Right renal cortex interstitium (tissue), 3 donors: ENCODE measurements around the gene GASK1A. TPM values are rescaled to one million over a fixed set of nuclear protein-coding genes. Genes with fewer than 3 reads are reported as not detected.

Experiments used
- DNase-seq, 3 donors: peaks; one replicate each; pipeline ENCODE4 v3.0.0-alpha.2; 2013; ENCODE audit warnings: low read depth in 3 of 3, low spot score in 2 of 3
- polyA plus RNA-seq, 3 donors: library from polyadenylated mRNA; unstranded; fragments of 120-200 nt; gene quantifications; one replicate each; pipeline ENCODE4 v1.2.1, GENCODE V29; 2013; ENCODE audit not compliant: insufficient read length in 3 of 3

The GASK1A gene
- polyA plus RNA-seq, 3 donors, result 3.1 to 4.0 (median 3.6) TPM

DNA sequence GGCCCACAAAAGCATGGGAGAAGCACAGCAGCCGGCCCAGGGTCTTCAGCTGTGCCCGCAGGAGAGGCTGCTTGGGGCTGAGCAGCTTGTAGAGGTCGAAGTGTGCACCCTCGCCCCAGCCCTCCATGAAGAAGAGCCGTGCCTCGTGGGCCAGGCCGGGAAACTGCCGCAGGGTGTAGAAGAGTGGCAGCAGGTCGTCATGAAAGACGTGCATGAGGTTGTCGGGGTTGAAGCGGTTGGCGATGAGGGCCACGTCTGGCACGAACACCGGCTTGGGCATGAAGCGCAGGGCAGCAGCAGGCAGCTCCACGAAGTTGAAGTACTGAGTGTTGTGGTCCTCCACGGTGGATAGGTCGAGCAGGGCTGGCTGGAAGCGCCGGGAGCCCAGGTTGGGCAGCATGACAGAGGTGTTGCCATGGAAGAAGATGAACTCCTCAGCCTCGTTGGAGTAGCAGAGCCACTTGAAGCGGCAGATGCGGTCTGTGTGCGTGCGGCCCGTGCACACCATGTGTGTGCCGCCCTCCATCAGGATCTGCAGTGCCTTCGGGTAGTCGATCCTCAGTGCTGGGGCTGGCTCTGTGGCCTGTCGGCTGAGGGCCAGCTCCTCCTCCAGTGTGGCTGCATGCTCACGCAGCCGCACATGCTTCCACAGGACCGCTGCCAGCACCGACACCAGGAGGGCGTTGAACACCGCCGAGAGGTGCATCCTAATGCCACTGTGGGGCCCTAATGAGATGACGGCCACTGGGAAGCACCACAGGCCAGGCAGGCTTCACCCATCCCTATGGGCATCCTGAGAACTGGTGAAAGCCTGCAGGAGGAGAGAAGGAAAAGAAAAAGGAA lies 101.8 kb downstream of the GASK1A start:
- DNase-seq, result no peak

DNA sequence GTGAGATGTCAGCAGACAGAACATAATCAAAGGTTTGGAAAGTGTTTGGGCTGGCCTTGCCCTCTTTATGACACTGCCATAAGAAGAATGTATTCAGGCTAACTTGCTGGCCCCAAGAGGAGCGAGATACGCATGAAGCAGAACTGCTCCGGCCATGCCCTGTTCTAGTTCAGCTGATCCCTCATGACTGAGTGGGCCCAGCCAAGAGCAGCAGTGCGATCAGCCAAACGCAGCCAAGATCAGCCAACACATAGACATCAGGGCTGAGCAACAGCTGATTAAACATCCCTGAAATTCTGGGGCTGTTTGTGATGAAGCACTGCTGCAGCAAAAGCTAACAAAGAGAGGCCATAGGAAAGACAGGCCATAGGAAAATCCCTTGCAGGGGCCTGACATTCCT lies 102.7 kb downstream of the GASK1A start:
- DNase-seq, result no peak

DNA sequence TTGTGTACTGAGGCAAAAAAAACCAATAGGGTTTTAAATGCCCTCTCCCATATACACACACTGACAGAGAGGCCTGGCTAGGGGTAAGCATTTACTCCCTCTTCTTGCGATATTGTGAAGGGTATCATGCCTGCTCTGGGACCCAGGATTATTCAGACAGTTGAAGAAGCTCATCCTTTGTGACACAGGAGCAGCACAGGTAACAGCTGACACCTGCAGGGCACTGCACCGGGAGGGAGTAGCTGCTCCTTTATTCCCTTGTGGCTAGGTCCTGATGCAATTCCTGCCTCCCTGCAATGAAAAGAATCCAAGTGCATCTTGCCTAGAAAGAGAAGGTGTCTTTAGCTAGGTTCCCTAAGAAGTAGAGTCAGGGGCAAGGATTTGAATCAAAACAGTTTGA lies 103.3 kb downstream of the GASK1A start:
- DNase-seq, result no peak

DNA sequence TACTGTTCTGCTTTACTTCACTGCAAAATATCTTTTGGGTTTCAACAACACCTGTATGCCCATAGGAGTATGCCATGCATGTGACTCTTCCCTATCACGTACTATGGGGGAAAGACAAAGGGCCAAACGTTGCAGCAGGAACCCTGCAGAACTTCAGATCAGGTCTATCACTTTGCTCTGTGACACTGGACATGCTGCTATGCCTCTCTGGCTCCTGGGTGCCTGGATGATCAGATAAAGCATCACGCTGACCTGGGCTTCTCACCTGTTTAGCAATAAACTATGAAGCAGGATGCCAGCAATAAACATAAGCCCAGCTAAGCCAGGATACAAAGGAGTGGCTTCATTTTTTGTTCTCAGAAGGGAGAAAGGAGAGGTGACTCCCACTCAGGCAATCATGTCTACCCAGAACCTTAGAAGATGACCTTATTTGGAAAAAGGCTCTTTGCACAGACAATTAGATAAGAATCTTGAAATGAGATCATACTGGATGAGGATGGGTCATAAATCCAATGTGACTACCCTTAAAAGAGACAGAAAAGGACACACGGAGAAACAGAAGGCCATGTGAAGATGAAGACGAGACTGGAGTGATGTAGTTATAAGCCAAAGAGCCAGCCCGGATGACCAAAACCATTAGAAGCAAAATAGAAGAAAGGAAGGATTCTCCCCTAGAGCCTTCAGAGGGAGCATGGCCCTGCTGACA lies 107.5 kb downstream of the GASK1A start:
- DNase-seq, result no peak

DNA sequence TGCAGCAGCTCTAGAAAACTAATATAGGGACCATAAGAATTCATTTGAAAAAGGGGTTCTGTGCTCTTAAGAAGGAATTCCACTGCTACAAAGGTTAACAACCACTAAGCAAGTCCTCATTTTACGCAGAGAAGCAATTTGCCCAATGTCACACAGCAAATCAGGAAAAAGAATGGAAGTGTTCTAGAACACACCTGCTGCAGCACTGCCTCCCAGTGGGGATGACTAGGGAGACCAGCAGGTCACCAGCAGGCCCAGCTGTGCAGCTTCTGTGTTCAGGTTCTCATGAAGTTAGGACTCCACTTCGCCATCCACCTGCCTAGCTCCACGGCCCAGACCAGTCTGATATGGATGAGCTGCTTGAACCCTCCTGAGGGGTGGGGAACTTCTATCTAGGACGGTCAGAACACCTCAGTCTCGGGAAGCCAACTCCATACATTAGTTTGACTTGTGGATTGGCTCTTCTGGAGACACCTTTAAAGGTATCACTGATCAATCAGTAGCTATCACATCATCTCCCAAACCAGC lies 108.2 kb downstream of the GASK1A start:
- no peak for DNase-seq

DNA sequence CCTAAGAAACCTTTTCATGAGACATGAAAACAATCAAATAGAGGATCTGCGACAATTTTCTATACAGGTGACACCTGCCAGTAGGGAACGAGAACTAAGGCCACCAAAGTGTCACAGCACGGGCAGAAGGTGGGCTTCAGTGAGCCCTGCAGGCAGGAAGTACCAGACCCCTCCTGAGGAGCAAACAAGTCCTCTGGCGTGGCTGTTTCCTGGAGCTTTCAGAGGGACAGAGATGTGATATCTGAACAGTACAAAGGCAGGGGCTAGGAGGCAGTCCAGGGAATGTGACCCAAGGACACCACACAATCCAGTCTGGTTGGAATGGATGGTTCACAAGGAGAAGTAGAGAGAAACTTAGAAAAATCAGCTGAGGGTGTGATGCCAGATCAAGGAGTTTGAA lies 110.0 kb downstream of the GASK1A start:
- DNase-seq, result no peak

DNA sequence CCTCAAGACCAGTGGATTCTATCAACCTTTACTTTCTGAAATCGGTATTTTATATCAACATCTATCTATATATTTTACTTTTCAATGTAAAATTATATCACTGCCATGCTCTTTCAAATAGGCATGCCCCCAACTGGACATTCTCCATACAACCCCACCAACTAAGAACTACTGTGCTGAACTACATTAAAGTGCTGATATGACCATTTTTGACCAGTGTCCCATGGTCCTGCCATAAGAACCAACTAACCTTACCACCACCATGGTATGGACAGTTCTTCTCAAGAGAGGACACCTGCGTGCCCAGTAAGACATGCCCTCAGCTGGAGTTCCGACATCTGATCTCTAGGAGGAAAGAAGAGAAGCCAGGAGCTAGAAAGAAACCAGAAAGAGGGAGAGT lies 111.1 kb downstream of the GASK1A start:
- no peak for DNase-seq

DNA sequence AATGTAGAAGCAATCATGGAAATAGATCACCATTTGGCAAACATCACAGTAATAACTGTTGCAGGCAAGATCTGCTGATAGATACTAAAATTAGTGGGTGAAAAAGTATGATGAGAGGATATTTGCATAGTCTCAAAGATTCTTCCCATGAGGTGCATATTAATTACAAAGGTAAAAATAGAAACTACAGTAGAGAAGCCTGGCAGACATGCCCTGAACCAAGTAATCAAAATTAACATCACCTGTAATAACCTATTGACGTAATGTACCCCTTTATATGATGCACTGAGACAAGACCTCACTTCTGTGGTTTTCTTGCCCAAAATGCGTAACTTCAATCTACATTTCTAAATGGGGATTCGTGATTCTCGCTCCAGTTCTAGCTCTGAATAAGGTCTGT lies 112.4 kb downstream of the GASK1A start:
- DNase-seq, result no peak

DNA sequence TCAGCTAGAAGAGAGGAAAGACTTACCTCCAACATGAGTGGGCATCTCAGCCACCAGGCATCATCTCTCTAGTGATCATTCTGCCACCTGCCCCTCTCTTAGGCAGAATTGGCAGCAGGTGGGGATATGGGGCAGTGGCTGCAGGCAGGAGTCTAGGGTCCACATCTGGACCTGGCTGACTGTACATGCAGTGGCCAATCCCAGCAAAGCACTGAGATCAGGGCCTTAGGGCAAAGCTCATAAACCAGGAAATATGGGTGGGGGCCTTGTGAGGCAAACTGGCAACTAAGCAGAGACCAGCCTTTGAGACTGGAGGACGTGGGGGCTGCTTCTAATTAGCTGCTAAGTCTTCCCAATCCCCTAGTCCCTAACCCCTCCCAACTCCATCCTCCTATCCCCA lies 113.9 kb downstream of the GASK1A start:
- DNase-seq, result no peak

DNA sequence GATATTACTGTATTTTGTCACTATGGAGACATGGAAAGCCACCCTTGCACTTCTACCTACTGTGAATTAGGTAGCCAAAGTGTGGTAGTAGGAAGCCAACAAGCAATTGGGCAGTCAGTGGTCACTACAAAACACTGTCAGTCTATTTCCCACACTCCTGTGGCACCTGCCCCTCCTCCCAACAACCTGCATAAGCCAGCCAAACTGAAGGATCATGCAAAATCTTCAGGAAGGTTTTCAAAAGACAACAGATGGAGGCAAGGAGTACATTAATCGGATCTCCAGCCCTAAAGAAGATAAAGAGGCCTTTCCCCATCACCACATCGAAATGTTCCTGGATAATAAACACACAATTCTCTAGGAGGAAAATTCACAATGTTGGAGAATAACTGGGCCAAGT lies 114.9 kb downstream of the GASK1A start:
- DNase-seq, result no peak

DNA sequence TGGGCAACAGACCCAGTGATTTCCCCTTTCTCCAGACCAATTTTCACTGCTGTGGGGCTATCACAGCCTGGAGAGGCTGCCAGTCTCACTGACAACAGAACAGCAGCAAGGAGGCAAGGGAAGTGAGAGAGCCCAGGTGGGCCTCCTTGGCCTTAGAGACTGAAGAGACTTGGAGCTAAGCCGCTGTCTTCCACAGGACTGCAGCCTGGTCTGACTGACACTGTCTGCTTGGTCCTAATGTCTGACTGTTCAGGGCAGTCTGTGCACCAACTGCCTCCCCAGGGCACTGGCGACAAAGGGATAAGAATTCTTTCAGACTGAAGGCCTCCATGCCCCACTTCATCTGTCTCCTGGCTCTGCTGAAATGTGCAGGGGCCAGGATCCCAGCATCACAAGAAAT lies 115.3 kb downstream of the GASK1A start:
- DNase-seq, result no peak

DNA sequence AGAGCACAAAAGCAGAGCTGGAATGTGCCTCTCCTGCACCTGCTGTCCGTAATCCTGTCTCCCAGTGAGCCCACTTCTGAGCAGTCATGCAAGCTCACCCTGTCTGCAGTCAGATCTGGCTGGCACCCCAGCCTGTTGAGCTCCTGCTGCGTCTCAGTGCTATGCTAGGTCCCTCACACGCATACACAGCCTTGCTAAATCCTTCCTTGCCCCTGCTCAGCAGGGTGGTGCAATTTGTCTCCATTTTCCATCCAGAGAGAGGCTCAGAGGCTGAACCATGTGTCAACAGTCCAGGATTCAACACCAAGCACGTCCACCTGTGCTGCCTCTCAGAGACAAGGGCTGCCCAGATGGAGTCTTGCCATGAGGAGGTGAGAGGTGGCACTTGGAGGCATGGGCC lies 115.7 kb downstream of the GASK1A start:
- no peak for DNase-seq

DNA sequence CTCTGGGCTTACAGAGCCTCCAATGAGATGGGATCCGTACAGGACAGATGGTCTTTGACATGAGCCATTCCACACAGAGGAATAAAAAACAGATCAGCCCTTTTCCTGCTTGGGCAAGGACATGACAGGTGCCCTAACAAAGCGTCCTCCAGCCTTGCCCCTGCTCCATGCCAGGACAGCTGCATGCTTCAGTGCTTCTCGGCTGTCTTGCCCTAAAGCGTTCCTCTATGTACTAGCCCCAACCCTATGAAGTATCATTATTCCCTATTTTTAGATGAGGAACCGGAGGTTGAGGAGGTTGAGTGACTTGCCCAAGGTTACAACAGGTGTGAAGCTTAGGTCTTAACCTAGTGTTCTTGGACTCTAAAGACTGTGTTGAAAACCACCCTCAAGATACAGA lies 116.3 kb downstream of the GASK1A start:
- DNase-seq, result no peak

DNA sequence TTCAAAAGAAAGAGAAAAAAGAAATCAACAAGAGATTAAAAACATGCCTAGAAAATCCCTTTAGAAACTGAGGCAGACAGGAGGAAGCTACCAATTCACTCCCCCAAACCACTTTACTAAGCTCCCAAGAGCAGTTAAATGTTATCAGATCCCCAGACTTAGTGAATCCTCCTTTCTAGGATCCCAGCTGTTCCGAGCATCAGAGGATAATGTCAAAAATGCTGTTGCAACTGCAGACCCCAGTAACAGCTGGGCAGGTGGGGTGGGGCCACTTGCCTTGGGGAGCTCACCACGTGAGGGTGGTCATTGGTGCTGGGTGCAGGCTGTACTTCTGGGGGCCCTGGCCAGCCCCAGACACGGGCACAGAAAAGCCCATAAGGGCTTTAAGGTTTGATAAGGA lies 117.7 kb downstream of the GASK1A start:
- DNase-seq, result no peak

DNA sequence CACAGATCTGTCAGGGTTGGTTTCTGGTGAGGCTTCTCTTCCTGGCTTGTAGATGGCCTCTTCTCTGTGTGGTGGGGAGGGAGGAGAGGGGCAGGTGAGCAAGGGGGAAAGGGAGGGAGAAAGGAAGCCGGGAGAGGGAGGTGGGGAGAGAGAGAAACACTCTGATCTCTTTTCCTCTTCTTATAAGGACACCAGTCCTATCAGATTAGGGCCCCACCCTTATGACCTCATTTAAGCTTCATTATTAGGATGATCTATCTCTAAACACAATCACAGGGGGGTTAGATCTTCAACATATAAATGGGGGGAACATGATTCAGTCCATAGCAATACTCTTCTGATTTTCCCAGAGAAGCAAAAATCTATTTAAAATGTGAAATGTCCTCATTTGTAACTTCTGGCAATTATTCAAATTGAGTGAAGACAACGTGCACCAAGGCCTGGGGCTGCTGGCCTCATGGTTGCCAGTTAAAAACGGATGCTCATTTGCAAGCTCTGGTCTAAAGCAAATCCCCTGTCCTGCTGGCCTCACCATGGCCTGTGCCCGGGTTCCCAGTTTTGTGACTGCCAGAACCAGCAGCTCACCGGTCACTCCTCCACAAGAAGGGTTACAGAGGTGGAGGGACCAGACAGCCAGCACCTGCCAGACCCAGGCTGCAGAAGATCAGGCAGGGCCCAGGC lies 118.4 kb downstream of the GASK1A start:
- DNase-seq, result no peak

DNA sequence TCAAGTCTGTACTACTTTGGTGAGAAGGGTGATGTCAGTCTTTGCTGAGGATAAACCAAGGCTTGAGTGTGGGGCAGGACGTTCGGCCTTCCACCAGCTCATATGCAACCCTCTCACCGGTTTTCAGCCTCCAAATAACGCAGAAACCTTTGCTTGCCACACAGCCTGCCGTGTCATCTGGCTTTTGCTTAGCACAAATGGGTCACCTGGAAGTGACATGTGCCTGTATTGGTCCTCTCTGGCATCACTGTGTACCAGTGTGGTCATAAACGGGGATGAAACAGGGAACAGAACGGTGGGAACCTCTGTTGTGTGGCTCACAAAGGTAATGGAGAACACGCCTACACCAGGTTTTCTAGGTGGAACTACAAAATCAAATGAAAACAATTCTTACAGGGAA lies 119.7 kb downstream of the GASK1A start:
- DNase-seq, result no peak

DNA sequence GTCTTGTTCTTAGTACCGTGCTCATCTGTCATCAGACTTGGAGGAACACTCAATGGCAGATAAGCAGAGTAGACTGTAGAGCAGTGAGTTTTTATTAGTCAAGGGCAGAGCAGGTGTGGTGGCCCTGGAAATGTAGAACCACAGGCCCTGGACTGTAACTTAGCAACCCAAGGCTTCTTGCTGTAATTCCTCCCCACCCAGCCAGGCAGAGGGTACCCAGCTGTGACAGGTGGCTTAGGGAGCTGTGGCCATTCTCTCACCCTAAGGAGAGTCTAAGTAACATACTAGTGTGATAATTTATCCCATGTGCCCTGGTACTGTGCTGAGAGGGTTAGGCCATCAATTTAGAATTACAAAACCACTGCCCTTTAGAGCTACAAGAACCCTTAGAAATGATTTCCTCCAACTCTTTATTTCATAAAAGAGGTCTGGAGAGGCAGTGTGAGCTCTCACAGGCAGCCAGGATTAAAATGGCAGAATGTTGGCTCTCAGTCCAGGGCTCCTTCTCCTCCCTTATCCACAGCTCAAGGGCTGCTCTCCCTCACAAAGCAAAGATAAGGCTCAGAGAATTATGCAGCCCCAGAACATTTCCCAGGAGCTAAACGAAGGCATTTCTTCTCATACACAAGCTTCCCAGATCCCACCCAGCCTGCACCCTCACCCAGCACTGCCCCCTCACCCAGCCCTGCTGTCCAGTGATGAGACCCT lies 123.8 kb downstream of the GASK1A start:
- no peak for DNase-seq

DNA sequence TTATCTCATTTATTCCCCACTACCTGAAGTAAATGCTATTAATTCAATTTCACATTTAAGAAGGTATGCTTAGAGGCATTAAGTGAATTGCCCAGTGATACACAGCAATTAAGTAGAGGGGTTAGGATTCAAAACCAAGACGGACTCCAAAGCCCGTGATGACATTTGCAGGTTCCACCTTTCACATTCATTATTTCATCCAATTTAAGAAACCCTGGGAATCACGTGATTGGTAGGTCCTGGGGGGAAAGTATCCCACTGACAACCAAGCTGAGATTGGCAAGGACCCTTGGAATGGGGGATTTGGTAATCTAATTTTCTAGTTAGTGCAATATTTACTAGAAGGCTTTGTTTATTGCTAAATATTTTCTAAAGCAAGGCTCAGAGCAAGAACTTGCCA lies 124.9 kb downstream of the GASK1A start:
- no peak for DNase-seq

DNA sequence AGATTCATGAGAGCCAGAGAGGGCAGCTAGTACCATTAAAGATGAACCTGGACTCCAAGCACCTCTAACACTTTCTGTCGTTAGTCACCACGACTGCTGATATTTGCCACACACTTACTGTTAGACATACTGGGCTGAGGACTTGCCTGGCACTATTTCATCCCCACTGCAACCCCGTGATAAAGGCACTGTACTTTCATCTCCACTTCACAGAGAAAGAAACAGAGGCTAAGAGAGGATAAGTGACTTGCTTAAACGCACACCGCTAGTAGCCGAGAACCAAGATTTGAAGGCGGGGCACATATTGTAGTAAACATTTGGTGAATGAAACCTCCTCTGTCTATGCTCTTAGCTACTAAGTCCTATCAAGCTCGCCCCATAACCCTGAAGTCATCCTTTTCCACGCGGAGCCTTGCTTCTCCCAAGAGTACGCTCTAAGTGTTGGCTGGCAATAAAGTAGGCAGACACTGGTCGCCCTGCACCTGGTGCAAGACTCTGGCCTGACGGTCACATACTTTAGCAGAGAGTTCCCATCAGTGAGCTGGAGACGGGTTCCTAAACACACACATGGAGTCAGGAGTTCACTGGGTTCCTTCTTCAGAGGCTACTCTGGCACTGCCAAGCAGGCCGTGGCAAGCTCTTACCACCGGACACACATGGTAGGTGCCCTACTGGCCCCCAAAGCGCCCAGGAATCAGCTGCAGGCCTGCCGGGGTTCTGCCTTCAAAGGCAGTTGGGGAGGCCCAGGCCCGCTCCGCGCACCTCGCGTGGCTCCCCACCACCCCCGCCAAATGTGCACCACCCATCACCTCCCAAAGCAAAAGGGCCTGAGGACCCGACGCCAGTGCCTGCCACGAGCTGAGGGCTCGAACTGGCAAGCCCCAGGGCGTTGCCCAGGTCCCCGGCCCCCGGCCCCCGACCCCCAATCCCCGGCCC lies 125.8 kb downstream of the GASK1A start:
- no peak for DNase-seq
